SK-N-SH (cell line): Measurements from ENCODE around the gene PAK1. TPM values are rescaled to one million over a fixed set of nuclear protein-coding genes. Genes with fewer than 3 reads are reported as not detected.

Source experiments
- CTCF ChIA-PET: fragments of 300-600, 350-600 bp; formaldehyde crosslinking; extraction: SDS; loops from one replicate; lab custom pipeline; 2021; lab: Yijun Ruan, JAX
- POLR2A ChIA-PET: fragments of 350-600 bp; sonication (Branson Sonifier 250); formaldehyde crosslinking; extraction: SDS; loops from one replicate; lab custom pipeline; 2020; ENCODE audit warnings: antibody characterized with exemption, inconsistent platforms; lab: Yijun Ruan, JAX
- DNase-seq: peaks from one replicate; pipeline ENCODE4 v3.0.0; 2012
- H2AFZ ChIP-seq: fragments of 200-600 bp; sonication (generic); 2 replicates; pipeline ENCODE4 v1.8.1; 2016; ENCODE audit warnings: antibody characterized with exemption, mild to moderate bottlenecking, low read depth
- H3F3A ChIP-seq: fragments of 200-600 bp; sonication (generic); replicated peaks from 2 replicates; pipeline ENCODE3; 2016; ENCODE audit warnings: antibody characterized with exemption, mild to moderate bottlenecking; ENCODE audit not compliant: insufficient read depth
- H3K27ac ChIP-seq, 2 experiments: fragments of 200-500 bp in 1 of 2; fragments of 200-600 bp in 1 of 2; sonication (Bioruptor generic) in 1 of 2; sonication (generic), shearing (Covaris generic) in 1 of 2; 2 replicates each; pipeline versions ENCODE4 v1.5.1 to v1.6.1; 2014 to 2016; ENCODE audit warnings: low read depth in 2 of 2, inconsistent platforms in 1 of 2, low read length in 1 of 2, mild to moderate bottlenecking in 1 of 2, mixed read lengths in 1 of 2
- H3K27me3 ChIP-seq: fragments of 200-600 bp; sonication (generic), shearing (Covaris generic); 2 replicates; pipeline ENCODE4 v1.6.1; 2016; ENCODE audit warnings: mixed run types; ENCODE audit not compliant: insufficient read depth
- H3K36me3 ChIP-seq, 2 experiments: fragments of 200-500 bp in 1 of 2; fragments of 200-600 bp in 1 of 2; sonication (Bioruptor generic) in 1 of 2; sonication (generic) in 1 of 2; replicated peaks in 1 of 2; 2 replicates each; pipeline versions ENCODE3 to v1.5.1; 2014 to 2016; ENCODE audit warnings: low read length in 1 of 2, mild to moderate bottlenecking in 1 of 2; ENCODE audit not compliant: insufficient read depth in 2 of 2, control insufficient read depth in 1 of 2
- H3K4me1 ChIP-seq, 2 experiments: fragments of 200-500 bp in 1 of 2; fragments of 200-600 bp in 1 of 2; sonication (Bioruptor generic) in 1 of 2; sonication (generic), shearing (Covaris generic) in 1 of 2; 2 replicates each; pipeline versions ENCODE4 v1.5.1 to v1.6.1; 2014 to 2016; ENCODE audit warnings: low read depth in 1 of 2, low read length in 1 of 2, mixed run types in 1 of 2; ENCODE audit not compliant: insufficient read depth in 2 of 2, control insufficient read depth in 1 of 2
- H3K4me2 ChIP-seq: fragments of 200-600 bp; sonication (generic), shearing (Covaris generic); 2 replicates; pipeline ENCODE4 v1.6.1; 2017; ENCODE audit warnings: mixed run types
- H3K4me3 ChIP-seq, 2 experiments: fragments of 200-500 bp in 1 of 2; fragments of 200-600 bp in 1 of 2; sonication (Bioruptor generic) in 1 of 2; sonication (generic), shearing (Covaris generic) in 1 of 2; 2 replicates each; pipeline versions ENCODE4 v1.5.1 to v1.8.1; 2014 to 2016; ENCODE audit warnings: low read depth in 2 of 2, inconsistent platforms in 1 of 2, low read length in 1 of 2, mild to moderate bottlenecking in 1 of 2, mixed read lengths in 1 of 2, moderate library complexity in 1 of 2
- H3K79me2 ChIP-seq: fragments of 200-600 bp; sonication (generic); 2 replicates; pipeline ENCODE4 v1.8.1; 2017; ENCODE audit warnings: mild to moderate bottlenecking; ENCODE audit not compliant: insufficient read depth
- H3K9ac ChIP-seq: fragments of 200-600 bp; sonication (generic); 2 replicates; pipeline ENCODE4 v1.6.1; 2017; ENCODE audit warnings: mixed run types
- H3K9me2 ChIP-seq: fragments of 200-600 bp; sonication (generic); 2 replicates; pipeline ENCODE4 v1.6.1; 2017; ENCODE audit warnings: mixed run types
- H3K9me3 ChIP-seq: fragments of 200-600 bp; sonication (generic); 2 replicates; pipeline ENCODE4 v1.6.1; 2017; ENCODE audit warnings: mixed run types, mild to moderate bottlenecking, moderate library complexity
- H4K20me1 ChIP-seq: fragments of 200-600 bp; sonication (generic); 2 replicates; pipeline ENCODE4 v1.6.1; 2017; ENCODE audit warnings: mild to moderate bottlenecking, mixed run types; ENCODE audit not compliant: insufficient read depth
- CHD2 ChIP-seq: fragments of 150-350 bp; IDR thresholded peaks from 2 replicates; pipeline ENCODE4 v1.6.1; 2018; ENCODE audit warnings: low read length; ENCODE audit not compliant: partially characterized antibody
- ELF1 ChIP-seq: IDR thresholded peaks from 2 replicates; pipeline ENCODE4 v1.4.0; 2012
- EP300 ChIP-seq, 2 experiments: IDR thresholded peaks; 2 replicates each; pipeline versions ENCODE4 v1.4.0 to v1.6.1; 2012; ENCODE audit warnings: borderline replicate concordance in 1 of 2, low read depth in 1 of 2, low read length in 1 of 2
- EZH2phosphoT487 ChIP-seq: fragments of 200-600 bp; sonication (generic); IDR thresholded peaks from 2 replicates; pipeline ENCODE4 v1.6.1; 2017; ENCODE audit warnings: low read depth, mixed run types, mild to moderate bottlenecking, antibody characterized with exemption, moderate library complexity, borderline replicate concordance
- FOSL2 ChIP-seq: IDR thresholded peaks from 2 replicates; pipeline ENCODE4 v1.4.0; 2012; ENCODE audit warnings: low read depth, mild to moderate bottlenecking, moderate library complexity, borderline replicate concordance
- FOXJ3 ChIP-seq: sonication (generic); formaldehyde crosslinking; IDR thresholded peaks from 2 replicates; pipeline ENCODE4 v1.5.1; 2020; ENCODE audit warnings: mild to moderate bottlenecking, missing genetic modification reagents
- GABPA ChIP-seq: IDR thresholded peaks from 2 replicates; pipeline ENCODE4 v1.4.0; 2012; ENCODE audit warnings: low read depth, mild to moderate bottlenecking
- GATA2 ChIP-seq: sonication (generic); formaldehyde crosslinking; IDR thresholded peaks from 2 replicates; pipeline ENCODE4 v1.5.0; 2020; ENCODE audit warnings: mild to moderate bottlenecking, missing genetic modification reagents
- MEF2A ChIP-seq: IDR thresholded peaks from 2 replicates; pipeline ENCODE4 v1.4.0; 2012; ENCODE audit warnings: low read depth, borderline replicate concordance
- MXI1 ChIP-seq: IDR thresholded peaks from 2 replicates; pipeline ENCODE4 v1.6.1; 2012; ENCODE audit warnings: mild to moderate bottlenecking, low read depth, low read length, improper control_type of control experiment
- NFIC ChIP-seq: IDR thresholded peaks from 2 replicates; pipeline ENCODE4 v1.4.0; 2012; ENCODE audit warnings: borderline replicate concordance
- RCOR1 ChIP-seq: fragments of 150-350 bp; IDR thresholded peaks from 2 replicates; pipeline ENCODE4 v1.6.1; 2017; ENCODE audit warnings: antibody characterized with exemption, low read length
- RFX5 ChIP-seq: IDR thresholded peaks from 2 replicates; pipeline ENCODE4 v1.6.1; 2012; ENCODE audit warnings: mild to moderate bottlenecking, improper control_type of control experiment, low read length
- RXRA ChIP-seq: IDR thresholded peaks from 2 replicates; pipeline ENCODE4 v1.4.0; 2012; ENCODE audit warnings: low read depth, mild to moderate bottlenecking, borderline replicate concordance
- TAF1 ChIP-seq: IDR thresholded peaks from 2 replicates; pipeline ENCODE4 v1.6.1; 2012; ENCODE audit warnings: low read depth, mild to moderate bottlenecking, low read length, moderate library complexity, borderline replicate concordance
- TCF12 ChIP-seq: IDR thresholded peaks from 2 replicates; pipeline ENCODE4 v1.4.0; 2012
- TEAD4 ChIP-seq: IDR thresholded peaks from 2 replicates; pipeline ENCODE4 v1.4.0; 2012; ENCODE audit warnings: mild to moderate bottlenecking, borderline replicate concordance; ENCODE audit not compliant: insufficient read depth
- YY1 ChIP-seq: IDR thresholded peaks from 2 replicates; pipeline ENCODE4 v1.4.0; 2012; ENCODE audit warnings: low read depth, mild to moderate bottlenecking
- ZBTB33 ChIP-seq: IDR thresholded peaks from 2 replicates; pipeline ENCODE4 v1.4.0; 2012; ENCODE audit warnings: low read depth, borderline replicate concordance
- WGBS: methylation state at CpG from one replicate; pipeline ENCODE4 v1.1.6; 2017; ENCODE audit warnings: low lambda C conversion rate; 5-methylcytosine and 5-hydroxymethylcytosine counted together
- polyA plus RNA-seq, 3 experiments: library from polyadenylated mRNA; depleted of rRNA; stranded (reverse); fragments of >200 nt; gene quantifications; 2 replicates each; pipeline ENCODE4 v1.2.3, GENCODE V29; 2012
- TF ChIP-seq, protein P1 (sequence below): fragments of 200-600 bp; sonication (generic); IDR thresholded peaks from 2 replicates; pipeline ENCODE4 v1.6.1; 2017; ENCODE audit warnings: antibody characterized with exemption, mild to moderate bottlenecking, moderate library complexity

PAK1 gene
- polyA plus RNA-seq, 1 of the 3 experiments (the other 2 are of a cell fraction): 17.9 TPM

- H3K9me2 ChIP-seq: no peaks in the 10 kb centered on the region
- CTCF ChIA-PET: interaction anchor here (1.2 to 2.0 kb wide), 5 partner anchors 18 to 747 kb away, joined by 3 to 8 read pairs (median 4); partner anchors contain the start of gene MYO7A
- H2AFZ ChIP-seq: no peak overlapping the region
- no peaks in the 10 kb centered on the region for H4K20me1 ChIP-seq
- TF ChIP-seq NFIC: no peak
- no peak for TF ChIP-seq FOXJ3
- no peak for TF ChIP-seq ELF1
- TF ChIP-seq GABPA: no peak
- no peak for TF ChIP-seq EZH2phosphoT487
- TF ChIP-seq RXRA: no peak
- TF ChIP-seq RFX5: no peak
- TF ChIP-seq FOSL2: no peak
- no peak for TF ChIP-seq RCOR1
- no peak for TF ChIP-seq EP300 (IDR thresholded peaks at IDR 0.05; ENCODE audit: borderline replicate concordance in 1 of 2, low read depth in 1 of 2, low read length in 1 of 2)
- TF ChIP-seq MEF2A: no peak
- no peak for TF ChIP-seq YY1
- no peak for TF ChIP-seq TAF1
- POLR2A ChIA-PET: no interaction called here
- peaks cover 0 to 5% of the 10 kb centered on the region in 2 experiments; a peak in 2 of 4 replicates for H3K4me1 ChIP-seq
- no peaks in the 10 kb centered on the region for H3K27me3 ChIP-seq
- no peak overlapping the region for H3K4me3 ChIP-seq
- H3K4me2 ChIP-seq: no peak overlapping the region
- DNase-seq: no peak
- H3K79me2 ChIP-seq: no peaks in the 10 kb centered on the region
- peaks cover 7% of the 10 kb centered on the region for H3F3A ChIP-seq
- H3K36me3 ChIP-seq: peaks cover 0 to 3% of the 10 kb centered on the region in 2 experiments
- H3K9ac ChIP-seq: no peak overlapping the region
- 87% methylated on average over 2 of the region's 2 CpGs for WGBS
- no peaks in the 10 kb centered on the region for H3K9me3 ChIP-seq
- H3K27ac ChIP-seq: no peak overlapping the region
These were observed 5.9 kb downstream of the PAK1 start for GRCh38 chr11:77467993-77468392.

DNA sequence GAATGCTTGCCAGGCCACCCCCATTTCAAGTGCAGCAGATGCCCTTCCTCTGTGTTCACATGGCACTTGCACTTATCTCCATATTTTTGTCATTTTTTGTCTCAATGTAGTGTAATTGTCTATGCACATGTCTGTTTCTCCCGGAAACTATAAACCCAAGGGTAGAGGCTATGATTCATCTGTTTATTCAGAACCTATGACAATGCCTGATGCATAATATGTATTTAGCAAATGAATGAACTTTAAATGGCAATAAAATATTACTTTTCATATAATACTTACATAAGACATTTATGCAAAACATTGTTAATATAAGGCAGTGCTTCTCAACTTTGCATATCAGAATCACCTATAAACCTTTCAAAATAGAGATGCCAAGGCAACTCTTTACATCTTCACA is 6.7 kb downstream of the PAK1 start:
- Histone ChIP-seq H3K4me2 (no peak overlapping the region), H3K4me1 (peaks cover 0 to 3% of the 10 kb centered on the region in 2 experiments; a peak in 2 of 4 replicates), H3K9me3 (no peaks in the 10 kb centered on the region), H3K4me3 (no peak overlapping the region), H3K36me3 (peaks cover 0 to 3% of the 10 kb centered on the region in 2 experiments), H3K27me3 (no peaks in the 10 kb centered on the region), H3F3A (peaks cover 5% of the 10 kb centered on the region), H3K9ac (no peak overlapping the region), H4K20me1 (no peaks in the 10 kb centered on the region), H3K9me2 (no peaks in the 10 kb centered on the region), H2AFZ (no peak overlapping the region), H3K27ac (no peak overlapping the region), H3K79me2 (no peaks in the 10 kb centered on the region)
- ChIA-PET CTCF (interaction anchor here (1.4 to 2.1 kb wide), 2 partner anchors 21 to 60 kb away, joined by 4 to 6 read pairs; no protein-coding TSS in a partner anchor), POLR2A (no interaction called here)
- DNase-seq: no peak
- no peak for TF ChIP-seq TCF12
- peak; percentile 16; the same call in 1 of the 2 replicates for TF ChIP-seq FOSL2
- 71% methylated on average over 1 of the region's 1 CpG for WGBS

DNA sequence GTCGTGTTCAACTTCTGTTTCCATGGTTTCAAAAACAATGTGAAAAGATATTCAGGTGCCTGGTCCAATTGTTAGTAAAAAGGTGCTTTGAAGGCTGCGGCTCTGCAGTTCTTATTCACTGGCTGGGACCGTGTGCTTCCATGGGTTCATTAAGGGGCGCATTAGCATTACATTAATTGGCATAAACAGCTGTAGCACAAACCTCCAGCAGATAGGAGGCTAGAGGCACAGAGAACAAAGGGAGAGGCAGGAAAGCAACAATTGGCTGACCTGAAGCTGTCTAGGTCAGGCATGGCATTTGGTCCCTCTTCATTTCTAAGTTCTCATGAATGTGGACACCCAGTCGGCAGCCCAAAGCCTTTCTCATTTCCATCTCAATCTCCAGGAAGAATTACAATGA is 16.6 kb downstream of the PAK1 start:
- Histone ChIP-seq H3K9me2 (no peaks in the 10 kb centered on the region), H3K79me2 (no peaks in the 10 kb centered on the region), H3K4me1 (peaks cover 0 to 3% of the 10 kb centered on the region in 2 experiments; a peak in 2 of 4 replicates), H2AFZ (no peak overlapping the region), H3K27ac (no peak overlapping the region), H3K9me3 (no peaks in the 10 kb centered on the region), H4K20me1 (no peaks in the 10 kb centered on the region), H3K9ac (no peak overlapping the region), H3K4me2 (no peak overlapping the region), H3K4me3 (no peak overlapping the region), H3K36me3 (no peaks in the 10 kb centered on the region), H3F3A (no peaks in the 10 kb centered on the region), H3K27me3 (no peaks in the 10 kb centered on the region)
- TF ChIP-seq, protein P1, sequence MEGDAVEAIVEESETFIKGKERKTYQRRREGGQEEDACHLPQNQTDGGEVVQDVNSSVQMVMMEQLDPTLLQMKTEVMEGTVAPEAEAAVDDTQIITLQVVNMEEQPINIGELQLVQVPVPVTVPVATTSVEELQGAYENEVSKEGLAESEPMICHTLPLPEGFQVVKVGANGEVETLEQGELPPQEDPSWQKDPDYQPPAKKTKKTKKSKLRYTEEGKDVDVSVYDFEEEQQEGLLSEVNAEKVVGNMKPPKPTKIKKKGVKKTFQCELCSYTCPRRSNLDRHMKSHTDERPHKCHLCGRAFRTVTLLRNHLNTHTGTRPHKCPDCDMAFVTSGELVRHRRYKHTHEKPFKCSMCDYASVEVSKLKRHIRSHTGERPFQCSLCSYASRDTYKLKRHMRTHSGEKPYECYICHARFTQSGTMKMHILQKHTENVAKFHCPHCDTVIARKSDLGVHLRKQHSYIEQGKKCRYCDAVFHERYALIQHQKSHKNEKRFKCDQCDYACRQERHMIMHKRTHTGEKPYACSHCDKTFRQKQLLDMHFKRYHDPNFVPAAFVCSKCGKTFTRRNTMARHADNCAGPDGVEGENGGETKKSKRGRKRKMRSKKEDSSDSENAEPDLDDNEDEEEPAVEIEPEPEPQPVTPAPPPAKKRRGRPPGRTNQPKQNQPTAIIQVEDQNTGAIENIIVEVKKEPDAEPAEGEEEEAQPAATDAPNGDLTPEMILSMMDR: no peak
- TF ChIP-seq ZBTB33: no peak
- no peak for TF ChIP-seq CHD2
- TF ChIP-seq FOSL2: no peak
- TF ChIP-seq NFIC: no peak
- no peak for TF ChIP-seq MXI1
- TF ChIP-seq YY1: no peak
- TF ChIP-seq GATA2 (CRISPR knock-in tag): no peak
- TF ChIP-seq TEAD4: no peak
- no peak for TF ChIP-seq ELF1
- TF ChIP-seq TCF12: no peak
- ChIA-PET CTCF (interaction anchor here (2.8 kb wide), 1 partner anchor 14 kb away, joined by 13 read pairs; no protein-coding TSS in a partner anchor), POLR2A (no interaction called here)
- no peak for DNase-seq
- WGBS: 76% methylated on average over 5 of the region's 5 CpGs
